ENCODE data around the gene CDKAL1.

CDKAL1 gene

GRCh38 chr6:20850686-20851416 lies 316.6 kb downstream of the CDKAL1 start:
- DNase-seq = peak in 1 of 3 experiments; percentile 49

DNA sequence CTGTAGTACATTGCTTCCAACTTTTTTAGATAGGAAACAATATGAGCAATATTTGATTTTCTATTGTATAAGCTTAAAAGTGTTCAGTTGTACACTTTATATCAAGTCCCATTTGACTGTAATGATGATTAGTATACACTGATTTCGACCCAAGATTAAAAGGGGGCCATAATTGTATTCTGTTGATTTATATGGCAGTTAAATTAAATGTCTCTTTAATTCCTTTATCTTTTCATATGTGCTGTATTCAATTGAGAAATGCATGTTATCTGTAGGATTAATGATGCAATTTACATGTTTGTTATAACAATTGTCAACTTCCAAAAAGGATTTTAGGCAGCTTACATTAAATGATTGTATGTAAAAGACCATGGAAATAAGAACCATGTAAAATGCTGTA lies 317.5 kb downstream of the CDKAL1 start:
- no peak for DNase-seq

DNA sequence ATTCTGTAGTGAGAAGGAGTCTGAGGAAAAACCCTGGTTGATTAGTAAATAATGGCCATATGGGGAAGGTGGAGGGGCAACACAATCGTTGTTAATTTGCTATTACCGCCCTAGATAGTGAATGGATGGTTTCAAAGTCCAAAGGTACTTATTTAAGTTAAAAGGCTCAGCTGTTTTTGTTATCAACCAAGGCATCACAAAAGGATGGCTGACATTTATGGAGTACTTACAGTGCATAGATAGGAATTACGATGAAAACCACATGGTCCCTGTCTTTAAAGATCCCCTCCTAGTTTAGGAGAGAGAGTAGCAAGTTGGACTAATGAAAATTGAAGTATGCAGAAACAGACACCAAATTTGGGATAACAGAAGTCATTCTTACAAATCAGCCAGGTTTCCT lies 319.6 kb downstream of the CDKAL1 start:
- DNase-seq = no peak

DNA sequence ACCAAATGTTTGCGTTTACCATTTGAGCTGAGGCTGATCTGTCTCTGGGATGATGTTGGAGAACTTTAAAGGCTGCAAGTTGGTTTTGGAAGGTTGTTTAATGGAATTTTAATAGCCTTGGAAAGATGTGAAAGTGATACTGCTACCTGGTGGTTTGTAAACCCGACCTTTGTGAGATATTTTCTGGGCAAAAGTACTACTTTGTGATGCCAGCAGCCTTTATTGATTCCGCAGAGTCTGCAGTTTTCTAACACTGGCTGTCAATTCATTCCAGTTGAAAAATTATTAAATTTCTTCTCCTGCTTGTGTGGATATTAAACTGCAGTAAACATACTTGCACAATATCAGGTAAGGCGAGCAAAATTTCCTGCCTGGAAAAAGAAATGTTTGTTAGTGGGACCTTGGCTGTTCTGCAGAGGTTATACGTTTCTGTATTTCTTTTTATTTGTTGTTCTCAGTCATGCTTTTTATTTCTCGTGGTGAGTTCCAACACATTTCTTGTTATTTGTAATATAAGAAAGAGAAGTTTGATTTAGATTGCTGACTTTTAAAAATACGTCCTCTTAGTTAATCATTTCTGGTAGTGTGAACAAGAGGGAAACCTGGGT lies 322.5 kb downstream of the CDKAL1 start:
- DNase-seq = no peak

DNA sequence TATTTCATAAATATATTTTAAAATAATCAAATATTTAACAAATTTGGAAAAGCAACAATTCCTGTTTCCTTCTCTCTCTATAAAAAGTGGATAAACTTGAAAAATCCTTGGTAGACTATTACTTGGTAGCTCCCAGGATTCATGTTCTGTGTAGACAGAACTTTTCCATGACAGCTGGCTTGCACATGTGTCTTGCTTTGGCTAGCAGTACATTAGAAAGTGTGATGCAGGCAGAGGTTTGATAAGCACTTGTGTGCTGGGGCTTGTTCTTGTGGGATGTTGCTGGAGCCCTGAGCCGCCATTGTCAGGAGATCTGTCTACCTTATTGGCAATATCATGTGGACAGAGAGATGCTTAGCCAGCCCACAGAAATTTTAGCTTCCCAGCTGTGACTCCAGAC lies 327.2 kb downstream of the CDKAL1 start:
- DNase-seq = no peak

GRCh38 chr6:20866036-20866435 lies 331.8 kb downstream of the CDKAL1 start:
- peak in 2 of 3 experiments; percentile 46 to 84 for DNase-seq

DNA sequence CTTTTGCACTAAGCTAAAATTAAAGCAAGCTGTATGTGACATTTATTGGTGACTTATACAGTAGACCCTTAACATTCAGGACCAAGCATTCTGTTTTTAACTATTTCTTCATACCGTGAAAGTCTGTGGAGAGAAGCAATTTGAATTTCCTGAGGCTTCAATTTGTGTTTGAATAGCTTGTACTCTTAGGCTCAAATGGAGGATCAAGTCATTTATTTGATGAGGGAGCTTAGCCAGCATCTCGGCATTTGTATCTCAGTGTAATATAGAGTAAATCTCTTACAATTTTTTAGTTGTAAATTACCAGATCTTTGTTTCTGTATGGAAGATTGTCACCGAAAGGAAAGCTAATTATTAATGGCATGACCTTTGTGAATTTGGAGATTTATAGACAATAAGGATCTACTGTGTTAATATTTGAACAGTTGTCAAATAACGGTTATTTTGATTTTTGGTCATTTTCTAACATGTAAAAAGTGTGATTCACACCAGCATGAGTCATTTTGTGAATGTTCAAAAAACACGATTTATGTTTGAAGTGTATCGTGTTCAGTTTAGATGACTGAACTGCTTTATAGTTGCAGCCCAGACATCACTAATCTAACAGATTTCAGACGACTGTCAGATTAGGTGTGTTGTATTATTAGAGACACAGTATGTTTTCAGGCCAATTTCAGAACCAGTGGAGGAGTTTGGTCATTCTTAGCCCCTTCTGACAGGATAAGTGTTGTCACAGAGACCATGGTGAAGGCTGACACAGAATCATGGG lies 332.9 kb downstream of the CDKAL1 start:
- peak; percentile 10 to 67 (median 57) for DNase-seq

- DNase-seq = peak; percentile 91 to 99 (median 96)
These were observed 334.3 kb downstream of the CDKAL1 start for GRCh38 chr6:20868397-20869096.

DNA sequence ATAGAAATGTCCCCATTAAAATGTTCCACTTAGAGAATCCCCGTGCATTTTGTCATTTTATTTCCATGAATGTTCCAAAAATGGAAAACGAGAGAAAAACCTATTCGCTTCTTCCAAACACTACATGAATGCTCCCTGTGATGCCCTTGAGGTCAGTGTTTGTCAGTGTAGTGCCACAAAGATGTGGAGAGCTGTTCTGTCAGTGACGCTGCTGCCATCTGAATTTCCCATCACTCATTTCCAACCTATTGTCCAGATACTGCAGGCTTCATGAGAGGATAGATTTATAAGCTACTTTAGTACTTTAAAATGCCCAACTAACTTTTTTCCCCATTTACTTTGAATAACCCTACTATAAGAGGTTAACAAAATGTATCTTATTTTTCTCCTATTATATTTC lies 335.8 kb downstream of the CDKAL1 start:
- peak in 2 of 3 experiments; percentile 46 to 51 for DNase-seq

DNA sequence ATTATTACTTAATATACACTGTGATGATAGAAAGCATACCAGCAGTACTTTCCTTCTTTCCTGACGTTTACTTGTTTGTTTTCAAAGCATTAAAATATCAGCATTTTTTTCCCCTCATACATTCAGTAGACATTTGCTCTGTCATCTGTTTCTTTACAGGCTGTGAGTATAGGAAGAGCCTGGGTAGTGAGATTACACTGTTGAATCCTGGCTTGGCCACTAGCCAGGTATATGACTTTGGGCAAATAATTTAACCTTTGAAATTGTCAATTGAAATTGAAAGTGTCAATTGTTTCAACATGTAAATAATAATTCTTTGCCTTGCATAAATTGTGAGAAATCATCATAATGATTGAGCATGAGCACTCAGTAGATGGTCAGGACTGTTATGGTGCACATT lies 336.2 kb downstream of the CDKAL1 start:
- peak; percentile 11 to 65 (median 16) for DNase-seq

DNA sequence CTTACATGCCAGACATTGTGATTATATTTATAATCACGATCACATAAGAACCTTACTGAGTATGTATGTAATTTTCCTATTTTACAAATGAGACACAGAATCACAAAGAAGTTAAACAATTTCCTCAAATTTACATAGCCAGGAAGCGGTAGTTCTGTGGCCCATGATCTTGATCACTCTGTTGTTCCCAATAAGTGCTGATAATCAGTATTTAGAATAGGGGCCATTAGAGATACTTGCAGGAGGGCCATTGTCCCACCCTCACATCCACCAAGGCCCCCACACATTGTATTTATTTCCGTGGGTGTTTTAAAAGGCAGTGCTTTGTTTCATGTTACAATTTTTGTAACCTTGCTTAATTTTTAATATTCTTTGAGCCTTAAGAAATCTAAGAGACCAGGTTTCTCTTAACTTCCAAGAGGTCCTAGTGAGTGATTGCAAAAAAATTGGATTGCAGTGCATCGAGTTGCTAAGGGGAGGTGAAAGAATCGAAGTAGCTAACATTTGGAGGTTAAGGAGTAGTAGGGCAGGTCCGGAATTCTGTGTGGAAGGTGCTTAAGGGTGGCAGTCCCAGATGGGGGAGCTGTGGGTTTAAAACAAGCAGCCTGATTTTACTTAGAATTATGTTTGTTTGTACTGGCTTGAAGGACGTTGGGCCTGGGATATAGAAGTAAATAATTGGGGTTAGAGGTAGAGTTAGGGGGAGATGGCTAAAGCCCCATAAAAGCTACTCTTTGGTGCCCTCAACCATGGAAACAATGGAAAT lies 339.4 kb downstream of the CDKAL1 start:
- DNase-seq = peak in 1 of 3 experiments; percentile 30

GRCh38 chr6:20875369-20875963 lies 341.2 kb downstream of the CDKAL1 start:
- DNase-seq = peak; percentile 32 to 80 (median 36)

GRCh38 chr6:20876036-20876435 lies 341.8 kb downstream of the CDKAL1 start:
- DNase-seq = peak in 2 of 3 experiments; percentile 42 to 61

GRCh38 chr6:20876561-20876960 lies 342.3 kb downstream of the CDKAL1 start:
- DNase-seq = no peak

GRCh38 chr6:20877008-20877937 lies 343.0 kb downstream of the CDKAL1 start:
- DNase-seq = no peak

DNA sequence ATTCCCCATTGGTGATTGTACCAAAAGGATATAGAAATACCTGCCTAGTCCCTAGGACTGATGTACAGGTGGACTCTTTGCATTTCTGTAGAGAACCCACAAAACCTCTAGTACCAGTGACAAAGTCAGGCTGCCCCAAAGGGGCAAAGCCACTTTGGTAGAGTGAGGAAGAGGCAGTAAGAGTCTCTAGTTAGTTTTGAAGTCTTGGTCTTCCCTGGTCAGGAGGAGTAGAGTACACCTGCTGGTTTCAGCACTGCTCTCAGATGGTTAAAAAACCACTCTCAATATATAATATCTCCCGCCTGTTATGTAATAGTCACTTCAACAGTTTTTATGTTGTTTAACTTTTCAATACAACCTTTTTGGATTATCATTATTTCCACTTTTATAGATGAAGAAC lies 344.9 kb downstream of the CDKAL1 start:
- no peak for DNase-seq

- no peak for DNase-seq
These were observed 345.3 kb downstream of the CDKAL1 start for GRCh38 chr6:20879526-20879925.

- DNase-seq = no peak
These were observed 347.1 kb downstream of the CDKAL1 start for GRCh38 chr6:20881365-20881764.

- DNase-seq = no peak
These were observed 347.8 kb downstream of the CDKAL1 start for GRCh38 chr6:20882014-20882413.

DNA sequence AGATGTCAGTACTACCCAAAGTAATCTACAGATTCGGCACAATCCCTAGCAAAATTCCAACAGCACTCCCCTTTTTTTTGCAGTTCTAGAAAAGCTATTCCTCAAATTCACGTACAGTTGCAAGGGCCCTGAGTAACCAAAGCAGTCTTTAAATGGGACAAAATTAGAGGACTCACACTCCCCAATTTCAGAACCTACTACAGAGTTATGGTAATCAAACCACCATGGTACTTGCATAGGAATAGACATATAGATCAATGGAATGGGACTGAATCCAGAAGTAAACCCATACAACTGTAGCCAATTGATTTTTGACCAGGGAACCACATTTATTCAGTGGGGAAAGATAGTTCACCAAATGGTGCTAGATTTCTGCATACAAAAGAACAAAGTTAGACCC lies 350.8 kb downstream of the CDKAL1 start:
- no peak for DNase-seq

- DNase-seq = peak in 2 of 3 experiments; percentile 9 to 33
These were observed 356.9 kb downstream of the CDKAL1 start for GRCh38 chr6:20891161-20891560.

Measured in NCI-H1417 (cell line).